Aorta (tissue), 5 donors: ENCODE measurements around the gene IKZF1. TPM values are rescaled to one million over a fixed set of nuclear protein-coding genes. Genes with fewer than 3 reads are reported as not detected.

Experiments used
- ATAC-seq: fragments of 200-7000 bp; cut with Tn5 transposase; one replicate; pipeline ENCODE4 v1.9.1; 2022; ENCODE audit warnings: moderate library complexity; ENCODE audit not compliant: low FRiP score
- DNase-seq, 2 donors: peaks; one replicate each; pipeline ENCODE4 v3.0.0-alpha.2; 2020
- H3K27ac ChIP-seq, 2 donors: one replicate each; pipeline ENCODE4 v1.5.1; 2013; ENCODE audit warnings: low read length in 2 of 2, mild to moderate bottlenecking in 2 of 2, moderate library complexity in 2 of 2, control low read depth in 1 of 2, inconsistent platforms in 1 of 2, low read depth in 1 of 2
- H3K27me3 ChIP-seq, 2 donors: one replicate each; pipeline ENCODE4 v1.6.1; 2013; ENCODE audit warnings: control low read depth in 1 of 2, low read length in 1 of 2, mild to moderate bottlenecking in 1 of 2, moderate library complexity in 1 of 2; ENCODE audit not compliant: insufficient read depth in 2 of 2, control insufficient read depth in 1 of 2
- H3K36me3 ChIP-seq, 2 donors: one replicate each; pipeline ENCODE4 v1.6.1; 2013; ENCODE audit warnings: control low read depth in 1 of 2, low read length in 1 of 2, mild to moderate bottlenecking in 1 of 2; ENCODE audit not compliant: insufficient read depth in 2 of 2, control insufficient read depth in 1 of 2
- H3K4me1 ChIP-seq, 2 donors: one replicate each; pipeline ENCODE4 v1.6.1; 2013; ENCODE audit warnings: low read length in 2 of 2, control low read depth in 1 of 2, mild to moderate bottlenecking in 1 of 2, moderate library complexity in 1 of 2; ENCODE audit not compliant: insufficient read depth in 2 of 2, control insufficient read depth in 1 of 2
- H3K4me3 ChIP-seq, 2 donors: one replicate each; pipeline ENCODE4 v1.5.1; 2013; ENCODE audit warnings: low read length in 2 of 2, control low read depth in 1 of 2, mild to moderate bottlenecking in 1 of 2
- H3K9me3 ChIP-seq: one replicate; pipeline ENCODE4 v1.6.1; 2013; ENCODE audit warnings: mild to moderate bottlenecking, low read length; ENCODE audit not compliant: control insufficient read depth
- WGBS, 2 donors: extraction: QIAGEN DNeasy Blood & Tissue Kit; methylation state at CpG; one replicate each; pipeline ENCODE4 v1.1.7; 2013; 5-methylcytosine and 5-hydroxymethylcytosine counted together
- intact Hi-C, 2 donors: fragments of 100-400 bp; cut with DNase I; formaldehyde crosslinking; loops; one replicate each; pipeline versions ENCODE4 v1.14.2 to v1.15.0; 2022
- polyA plus RNA-seq, 2 donors: library from polyadenylated mRNA; stranded (reverse); fragments of 200-250 nt; gene quantifications; one replicate each; pipeline ENCODE4 v1.2.3, GENCODE V29; 2013
- total RNA-seq, 2 donors: library from RNA; stranded (reverse); fragmentation: NEBNext Ultra II Directional; extraction: Animal tissue kit (Norgen Biotek cat#: 25700); gene quantifications; one replicate each; pipeline ENCODE4 v1.2.1, GENCODE V29; 2021
- donor health status: healthy with polysubstance abuse.
- donor health status: Bipolar disorder and iron deficiency.
- donor health status: DM: no; HTN: no; CAD: no.
- donor health status: DM: no; HTN: no; CAD: no.
- donor health status: DM: yes; HTN: yes; CAD: no.

IKZF1 gene
- total and polyA plus RNA-seq, 4 donors: 2.5 to 24.4 (median 9.7) TPM

- H3K4me1 ChIP-seq: peaks cover 0 to under 1% of the 10 kb centered on the region in 2 donors
- no peaks in the 10 kb centered on the region for H3K36me3 ChIP-seq
- no peak overlapping the region for H3K27ac ChIP-seq
- no peak for DNase-seq
- no peak overlapping the region for H3K4me3 ChIP-seq
- H3K27me3 ChIP-seq: no peaks in the 10 kb centered on the region
- no peaks in the 10 kb centered on the region for H3K9me3 ChIP-seq
- intact Hi-C loops: no loop called here
- ATAC-seq: no peak
- WGBS, 2 donors: 74 to 82% methylated on average over 4 of the region's 4 CpGs
Observed at GRCh38 chr7:50268223-50268622, 36.3 kb upstream of the IKZF1 start.

- Histone ChIP-seq H3K4me3 (no peak overlapping the region), H3K27me3 (no peaks in the 10 kb centered on the region), H3K9me3 (no peaks in the 10 kb centered on the region), H3K36me3 (no peaks in the 10 kb centered on the region), H3K27ac (no peak overlapping the region), H3K4me1 (peaks cover 0 to 2% of the 10 kb centered on the region in 2 donors)
- 87 to 89% methylated on average over 3 of the region's 3 CpGs for WGBS, 2 donors
- ATAC-seq: no peak
- intact Hi-C loops: no loop called here
- DNase-seq: no peak
Observed at GRCh38 chr7:50268990-50269389, 35.5 kb upstream of the IKZF1 start.

- Histone ChIP-seq H3K36me3 (no peaks in the 10 kb centered on the region), H3K27ac (no peak overlapping the region), H3K9me3 (no peaks in the 10 kb centered on the region), H3K4me3 (no peak overlapping the region), H3K27me3 (no peaks in the 10 kb centered on the region), H3K4me1 (peaks cover 0 to 2% of the 10 kb centered on the region in 2 donors)
- DNase-seq (no peak), ATAC-seq (no peak)
- intact Hi-C loops: no loop called here
- WGBS, 2 donors: 78 to 82% methylated on average over 5 of the region's 5 CpGs
Observed at GRCh38 chr7:50270531-50271018, 33.9 kb upstream of the IKZF1 start.

GRCh38 chr7:50272808-50273207, 31.7 kb upstream of the IKZF1 start:
- Histone ChIP-seq H3K36me3 (no peaks in the 10 kb centered on the region), H3K27me3 (no peaks in the 10 kb centered on the region), H3K9me3 (no peaks in the 10 kb centered on the region), H3K27ac (no peak overlapping the region), H3K4me1 (peaks cover 0 to 2% of the 10 kb centered on the region in 2 donors), H3K4me3 (no peak overlapping the region)
- ATAC-seq (no peak), DNase-seq (no peak)
- 64 to 71% methylated on average over 3 of the region's 3 CpGs for WGBS, 2 donors
- intact Hi-C loops: no loop called here

- Histone ChIP-seq H3K36me3 (no peaks in the 10 kb centered on the region), H3K4me3 (no peak overlapping the region), H3K27ac (no peak overlapping the region), H3K9me3 (no peaks in the 10 kb centered on the region), H3K27me3 (no peaks in the 10 kb centered on the region), H3K4me1 (peaks cover 0 to 2% of the 10 kb centered on the region in 2 donors)
- no peak for ATAC-seq
- intact Hi-C loops: no loop called here
- no peak for DNase-seq
- 65 to 68% methylated on average over 1 of the region's 1 CpG for WGBS, 2 donors
Observed at GRCh38 chr7:50273301-50273700, 31.2 kb upstream of the IKZF1 start.

GRCh38 chr7:50273870-50274269, 30.6 kb upstream of the IKZF1 start:
- intact Hi-C loops: no loop called here
- WGBS, 2 donors: 71 to 76% methylated on average over 1 of the region's 1 CpG
- no peaks in the 10 kb centered on the region for H3K9me3 ChIP-seq

GRCh38 chr7:50274361-50274760, 30.2 kb upstream of the IKZF1 start:
- WGBS, 2 donors: 74 to 78% methylated on average over 7 of the region's 7 CpGs
- Histone ChIP-seq H3K36me3 (no peaks in the 10 kb centered on the region), H3K4me1 (peaks cover 0 to 2% of the 10 kb centered on the region in 2 donors), H3K4me3 (no peak overlapping the region), H3K9me3 (no peaks in the 10 kb centered on the region), H3K27ac (no peak overlapping the region), H3K27me3 (no peaks in the 10 kb centered on the region)
- ATAC-seq (no peak), DNase-seq (no peak)
- intact Hi-C loops: no loop called here

More at GRCh38 chr7:50273870-50274269, 30.6 kb upstream of the IKZF1 start:
- Histone ChIP-seq H3K36me3 (no peaks in the 10 kb centered on the region), H3K27me3 (no peaks in the 10 kb centered on the region), H3K4me3 (no peak overlapping the region), H3K27ac (no peak overlapping the region), H3K4me1 (peaks cover 0 to 2% of the 10 kb centered on the region in 2 donors)
- ATAC-seq: no peak
- DNase-seq: no peak

- intact Hi-C loops: no loop called here
- Histone ChIP-seq H3K27me3 (no peaks in the 10 kb centered on the region), H3K9me3 (no peaks in the 10 kb centered on the region), H3K36me3 (no peaks in the 10 kb centered on the region), H3K27ac (no peak overlapping the region), H3K4me1 (peaks cover 0 to 2% of the 10 kb centered on the region in 2 donors), H3K4me3 (no peak overlapping the region)
- no peak for DNase-seq
- no peak for ATAC-seq
- 67 to 77% methylated on average over 4 of the region's 4 CpGs for WGBS, 2 donors
Observed at GRCh38 chr7:50275430-50275829, 29.1 kb upstream of the IKZF1 start.

- intact Hi-C loops: no loop called here
- Histone ChIP-seq H3K4me3 (no peak overlapping the region), H3K36me3 (no peaks in the 10 kb centered on the region), H3K4me1 (peaks cover 0 to 2% of the 10 kb centered on the region in 2 donors), H3K9me3 (no peaks in the 10 kb centered on the region), H3K27me3 (no peaks in the 10 kb centered on the region), H3K27ac (no peak overlapping the region)
- no peak for DNase-seq
- whole genome bisulfite sequencing, 2 donors: 7 to 10% methylated on average over 1 of the region's 1 CpG
- ATAC-seq: no peak
Observed at GRCh38 chr7:50276483-50276882, 28.0 kb upstream of the IKZF1 start.
